ENCODE measurements around the gene PIGR. TPM values are rescaled to one million over a fixed set of nuclear protein-coding genes. Genes with fewer than 3 reads are reported as not detected.

Gene PIGR
- polyA plus RNA-seq, 1 donor (not counting 4 experiments of a cell fraction or from before 2014, with no cell fraction given) = 0.01 TPM

DNA sequence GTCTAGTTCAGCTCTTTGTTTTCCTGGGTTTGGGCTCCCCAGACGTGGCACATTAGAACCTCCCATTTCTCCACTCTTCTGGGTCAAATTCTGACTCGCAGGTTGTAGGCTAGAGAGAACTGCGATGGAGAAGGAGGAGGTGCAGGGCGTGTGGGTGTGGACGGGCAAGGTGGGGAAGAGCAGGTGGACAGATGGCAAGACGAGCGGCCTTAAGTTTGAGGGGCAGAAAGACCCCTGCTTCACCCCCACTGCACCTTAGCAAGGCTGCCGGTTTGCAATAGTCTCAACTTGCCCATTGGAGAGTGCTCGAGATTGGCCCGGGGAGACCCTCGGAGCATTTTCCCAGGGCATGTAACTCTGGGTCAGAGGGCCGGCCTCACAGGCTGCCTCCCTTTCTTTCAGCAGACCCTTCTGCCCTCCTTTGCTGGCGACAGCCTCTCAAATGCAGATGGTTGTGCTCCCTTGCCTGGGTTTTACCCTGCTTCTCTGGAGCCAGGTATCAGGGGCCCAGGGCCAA, 47.3 kb downstream of the PIGR start:
- TF ChIP-seq, protein P1, sequence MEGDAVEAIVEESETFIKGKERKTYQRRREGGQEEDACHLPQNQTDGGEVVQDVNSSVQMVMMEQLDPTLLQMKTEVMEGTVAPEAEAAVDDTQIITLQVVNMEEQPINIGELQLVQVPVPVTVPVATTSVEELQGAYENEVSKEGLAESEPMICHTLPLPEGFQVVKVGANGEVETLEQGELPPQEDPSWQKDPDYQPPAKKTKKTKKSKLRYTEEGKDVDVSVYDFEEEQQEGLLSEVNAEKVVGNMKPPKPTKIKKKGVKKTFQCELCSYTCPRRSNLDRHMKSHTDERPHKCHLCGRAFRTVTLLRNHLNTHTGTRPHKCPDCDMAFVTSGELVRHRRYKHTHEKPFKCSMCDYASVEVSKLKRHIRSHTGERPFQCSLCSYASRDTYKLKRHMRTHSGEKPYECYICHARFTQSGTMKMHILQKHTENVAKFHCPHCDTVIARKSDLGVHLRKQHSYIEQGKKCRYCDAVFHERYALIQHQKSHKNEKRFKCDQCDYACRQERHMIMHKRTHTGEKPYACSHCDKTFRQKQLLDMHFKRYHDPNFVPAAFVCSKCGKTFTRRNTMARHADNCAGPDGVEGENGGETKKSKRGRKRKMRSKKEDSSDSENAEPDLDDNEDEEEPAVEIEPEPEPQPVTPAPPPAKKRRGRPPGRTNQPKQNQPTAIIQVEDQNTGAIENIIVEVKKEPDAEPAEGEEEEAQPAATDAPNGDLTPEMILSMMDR (optimal IDR thresholded peaks at IDR 0.05 in 1 of 3, IDR thresholded peaks at IDR 0.05 in 1 of 3, conservative IDR thresholded peaks at IDR 0.05 in 1 of 3; ENCODE audit: extremely low read depth in 1 of 3, insufficient read depth in 2 of 3, low read length in 3 of 3) = no peak
- TF ChIP-seq EZH2 (IDR thresholded peaks at IDR 0.05; ENCODE audit: low read length) = no peak
- no peaks in the 10 kb centered on the region for H4K20me1 ChIP-seq (ENCODE audit: control insufficient read depth, extremely low read depth, insufficient read depth, low read length)
- no peak overlapping the region for H2AFZ ChIP-seq (ENCODE audit: control insufficient read depth, low read length)
- no peak overlapping the region for H3K4me3 ChIP-seq (ENCODE audit: control insufficient read depth in 2 of 3, extremely low read depth in 1 of 3, insufficient read depth in 2 of 3, low read depth in 1 of 3, low read length in 3 of 3)
- H3K36me3 ChIP-seq (ENCODE audit: control insufficient read depth in 2 of 2, extremely low read depth in 1 of 2, insufficient read depth in 2 of 2, low read length in 2 of 2) = peaks cover 0 to 4% of the 10 kb centered on the region in 2 experiments
- H3K4me1 ChIP-seq (ENCODE audit: control insufficient read depth, extremely low read depth, insufficient read depth, low read length) = peaks cover 53% of the 10 kb centered on the region
- H3K9me1 ChIP-seq (ENCODE audit: control insufficient read depth, extremely low read depth, insufficient read depth, low read length) = no peaks in the 10 kb centered on the region
- no peaks in the 10 kb centered on the region for H3K27me3 ChIP-seq (ENCODE audit: control insufficient read depth, extremely low read depth, insufficient read depth, low read length)
- peak overlapping the region; percentile 49 for H3K4me2 ChIP-seq (ENCODE audit: control insufficient read depth, extremely low read depth, insufficient read depth, low read depth, low read length)
- H3K79me2 ChIP-seq (ENCODE audit: control insufficient read depth, insufficient read depth, low read length) = no peaks in the 10 kb centered on the region
- H3K27ac ChIP-seq (ENCODE audit: control insufficient read depth, insufficient read depth, low read length) = peak overlapping the region; percentile 51
- DNase-seq (ENCODE audit: low read depth, low spot score) (no peak), FAIRE-seq (no peak)
- dilution Hi-C loops (cut with MboI; ENCODE audit: extremely low pct_ligation_motif_present, low sequenced_read_pairs) = no loop called here
- H3K9me3 ChIP-seq (ENCODE audit: control insufficient read depth, low read depth, low read length) = no peaks in the 10 kb centered on the region
- H3K9ac ChIP-seq (ENCODE audit: control insufficient read depth, extremely low read depth, insufficient read depth, low read length) = peak overlapping the region; percentile 38

DNA sequence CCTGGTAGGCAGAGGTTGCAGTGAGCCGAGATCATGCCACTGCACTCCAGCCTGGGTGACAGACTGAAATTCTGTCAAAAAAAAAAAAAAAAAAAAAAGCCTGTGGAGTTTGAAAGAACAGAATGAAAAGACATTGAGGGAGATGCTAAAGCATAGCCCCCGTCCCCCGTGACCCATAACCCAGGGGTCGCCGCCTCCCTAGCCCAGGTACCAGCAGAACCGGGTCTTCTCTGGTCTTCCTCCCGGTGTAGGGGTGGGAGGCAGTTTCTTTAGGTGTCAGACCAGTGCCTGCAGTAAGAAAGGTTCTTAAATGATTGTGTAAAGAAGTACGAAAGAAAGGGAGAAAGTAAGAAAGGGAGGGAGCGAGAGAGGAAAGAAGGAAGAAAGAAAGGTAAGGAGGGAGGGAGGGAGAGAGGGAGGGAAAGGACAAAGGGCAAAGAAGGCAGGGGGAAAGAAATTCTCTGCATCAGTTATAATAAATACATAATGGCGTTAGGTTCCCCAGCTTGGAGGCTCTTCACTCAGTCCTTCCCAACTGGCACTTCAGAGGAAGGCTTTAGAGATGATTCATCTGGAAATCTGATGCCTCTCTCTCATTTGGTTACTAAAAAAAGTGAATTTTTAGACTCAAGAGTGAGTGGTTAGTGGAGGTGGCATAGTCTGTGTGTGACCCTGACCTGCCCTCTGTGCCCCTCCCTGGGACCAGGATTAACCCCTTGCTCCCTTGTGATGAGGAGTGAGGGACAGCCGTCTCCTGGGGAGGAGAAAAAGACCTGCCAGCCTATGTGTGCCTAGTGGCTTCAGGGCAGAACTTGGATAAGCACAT, 48.0 kb downstream of the PIGR start:
- FAIRE-seq = peak; percentile 77
- no peaks in the 10 kb centered on the region for H3K9me3 ChIP-seq (ENCODE audit: control insufficient read depth, low read depth, low read length)
- H3K4me3 ChIP-seq (ENCODE audit: control insufficient read depth in 2 of 3, extremely low read depth in 1 of 3, insufficient read depth in 2 of 3, low read depth in 1 of 3, low read length in 3 of 3) = no peak overlapping the region
- peaks cover 0 to 4% of the 10 kb centered on the region in 2 experiments for H3K36me3 ChIP-seq (ENCODE audit: control insufficient read depth in 2 of 2, extremely low read depth in 1 of 2, insufficient read depth in 2 of 2, low read length in 2 of 2)
- TF ChIP-seq, protein P1 (optimal IDR thresholded peaks at IDR 0.05 in 1 of 3, IDR thresholded peaks at IDR 0.05 in 1 of 3, conservative IDR thresholded peaks at IDR 0.05 in 1 of 3; ENCODE audit: extremely low read depth in 1 of 3, insufficient read depth in 2 of 3, low read length in 3 of 3) = no peak
- TF ChIP-seq EZH2 (IDR thresholded peaks at IDR 0.05; ENCODE audit: low read length) = no peak
- H3K27me3 ChIP-seq (ENCODE audit: control insufficient read depth, extremely low read depth, insufficient read depth, low read length) = no peaks in the 10 kb centered on the region
- peak overlapping the region; percentile 51 for H3K27ac ChIP-seq (ENCODE audit: control insufficient read depth, insufficient read depth, low read length)
- H3K9ac ChIP-seq (ENCODE audit: control insufficient read depth, extremely low read depth, insufficient read depth, low read length) = peak overlapping the region; percentile 38
- H3K79me2 ChIP-seq (ENCODE audit: control insufficient read depth, insufficient read depth, low read length) = no peaks in the 10 kb centered on the region
- H3K9me1 ChIP-seq (ENCODE audit: control insufficient read depth, extremely low read depth, insufficient read depth, low read length) = no peaks in the 10 kb centered on the region
- peak overlapping the region; percentile 52 for H2AFZ ChIP-seq (ENCODE audit: control insufficient read depth, low read length)
- H3K4me2 ChIP-seq (ENCODE audit: control insufficient read depth, extremely low read depth, insufficient read depth, low read depth, low read length) = peak overlapping the region; percentile 49
- DNase-seq (ENCODE audit: low read depth, low spot score) = no peak
- H3K4me1 ChIP-seq (ENCODE audit: control insufficient read depth, extremely low read depth, insufficient read depth, low read length) = peaks cover 52% of the 10 kb centered on the region
- dilution Hi-C loops (cut with MboI; ENCODE audit: extremely low pct_ligation_motif_present, low sequenced_read_pairs) = no loop called here
- no peaks in the 10 kb centered on the region for H4K20me1 ChIP-seq (ENCODE audit: control insufficient read depth, extremely low read depth, insufficient read depth, low read length)

All from keratinocyte (primary cell).